GM21447 (cell line): ENCODE results near the gene DLEC1.
"Not testable (repeated sequence)": the region's sequence is repeated elsewhere in the genome, so short reads cannot be mapped to it uniquely, and the experiment has no call there.

Experiments used
- ATAC-seq: cut with Tn5 transposase; IDR thresholded peaks from one replicate; pipeline ENCODE4 v1.9.1; 2021; ENCODE audit not compliant: unreplicated experiment

DLEC1 gene

GRCh38 chr3:38036906-38037305 is 2.1 kb upstream of the DLEC1 start:
- no peak for ATAC-seq

- ATAC-seq = no peak
Measured at GRCh38 chr3:38038447-38038911, 529 bp upstream of the DLEC1 start.

GRCh38 chr3:38039899-38040261 is 872 bp downstream of the DLEC1 start:
- ATAC-seq = peak; percentile 74

- no peak for ATAC-seq
Measured at GRCh38 chr3:38040401-38040800, 1.4 kb downstream of the DLEC1 start.

GRCh38 chr3:38043486-38043885 is 4.5 kb downstream of the DLEC1 start:
- no peak for ATAC-seq

GRCh38 chr3:38046027-38046426 is 7.0 kb downstream of the DLEC1 start:
- ATAC-seq = no peak

- no peak for ATAC-seq
Measured at GRCh38 chr3:38046821-38047220, 7.8 kb downstream of the DLEC1 start.

GRCh38 chr3:38047896-38048295 is 8.9 kb downstream of the DLEC1 start:
- no peak for ATAC-seq

- ATAC-seq = no peak
Measured at GRCh38 chr3:38049358-38050126, 10.5 kb downstream of the DLEC1 start.

GRCh38 chr3:38051131-38051530 is 12.1 kb downstream of the DLEC1 start:
- ATAC-seq = no peak

- not testable (repeated sequence) for ATAC-seq
Measured at GRCh38 chr3:38053286-38053685, 14.3 kb downstream of the DLEC1 start.

GRCh38 chr3:38053813-38054498 is 14.9 kb downstream of the DLEC1 start:
- not testable (repeated sequence) for ATAC-seq

- no peak for ATAC-seq
Measured at GRCh38 chr3:38054499-38055001, 15.5 kb downstream of the DLEC1 start.

GRCh38 chr3:38059148-38059547 is 20.1 kb downstream of the DLEC1 start:
- no peak for ATAC-seq

GRCh38 chr3:38059591-38059990 is 20.6 kb downstream of the DLEC1 start:
- ATAC-seq = no peak

GRCh38 chr3:38062809-38063208 is 23.8 kb downstream of the DLEC1 start:
- ATAC-seq = no peak

- ATAC-seq = not testable (repeated sequence)
Measured at GRCh38 chr3:38064453-38064852, 25.4 kb downstream of the DLEC1 start.

GRCh38 chr3:38067508-38068233 is 28.7 kb downstream of the DLEC1 start:
- ATAC-seq = no peak

- no peak for ATAC-seq
Measured at GRCh38 chr3:38070013-38070412, 31.0 kb downstream of the DLEC1 start.

- not testable (repeated sequence) for ATAC-seq
Measured at GRCh38 chr3:38077073-38077472, 38.1 kb downstream of the DLEC1 start.

- not testable (repeated sequence) for ATAC-seq
Measured at GRCh38 chr3:38082296-38082695, 43.3 kb downstream of the DLEC1 start.
